ENCODE data around the gene ZFYVE9. TPM values are rescaled to one million over a fixed set of nuclear protein-coding genes. Genes with fewer than 3 reads are reported as not detected.

The ZFYVE9 gene
- total and polyA plus RNA-seq, 2 of the 13 experiments (the other 11 are each of a cell fraction or from before 2014, with no cell fraction given): 9.2 to 19.8 TPM

DNA sequence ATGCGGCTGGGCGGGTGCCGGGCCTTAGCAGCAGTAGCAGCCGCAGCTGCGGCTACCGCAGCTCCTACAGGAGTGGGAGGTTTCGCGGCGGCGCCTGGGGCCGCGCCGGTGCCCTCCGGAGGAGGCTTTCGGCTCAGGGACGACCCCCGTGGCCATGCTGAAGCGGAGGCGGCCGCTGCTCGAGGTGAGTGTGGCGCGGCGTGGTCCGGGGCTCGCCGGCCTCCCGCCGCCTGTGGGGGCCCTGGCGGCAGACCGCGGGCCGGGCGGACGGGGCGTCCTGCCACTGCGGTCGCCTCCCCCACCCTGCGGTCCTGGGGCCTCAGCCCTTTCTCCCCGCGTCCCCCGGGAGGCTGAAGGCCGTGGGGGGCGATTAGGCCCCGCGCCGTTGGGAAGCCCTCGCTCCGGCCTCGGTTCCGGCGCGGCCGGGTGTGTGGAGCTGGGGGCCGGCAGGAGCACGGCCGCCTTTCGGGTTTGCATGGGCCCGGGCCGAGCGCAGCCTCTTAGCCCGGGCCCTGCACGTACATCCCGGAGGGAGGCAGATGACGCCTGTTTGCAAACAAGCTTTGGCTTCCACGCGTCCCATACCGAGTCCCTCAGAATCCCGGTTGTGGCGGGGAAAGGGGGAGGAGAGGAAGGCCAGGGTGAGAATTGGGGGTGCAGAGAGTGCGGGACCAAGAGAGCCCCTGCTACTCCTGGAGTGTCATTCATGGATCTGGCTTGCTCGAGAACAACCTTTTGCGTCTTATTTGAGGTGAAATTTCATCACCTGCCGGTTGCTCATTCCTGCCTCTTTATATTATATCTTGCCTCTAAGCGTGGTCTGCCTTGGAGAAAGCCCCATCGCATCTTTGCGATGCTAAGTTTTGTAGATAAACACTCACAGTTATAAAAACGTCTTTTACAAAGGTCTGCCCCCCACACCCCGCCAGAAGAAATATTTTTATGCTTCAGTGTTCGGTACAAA, 613 bp downstream of the ZFYVE9 start (continued):
- TF ChIP-seq, protein P1, sequence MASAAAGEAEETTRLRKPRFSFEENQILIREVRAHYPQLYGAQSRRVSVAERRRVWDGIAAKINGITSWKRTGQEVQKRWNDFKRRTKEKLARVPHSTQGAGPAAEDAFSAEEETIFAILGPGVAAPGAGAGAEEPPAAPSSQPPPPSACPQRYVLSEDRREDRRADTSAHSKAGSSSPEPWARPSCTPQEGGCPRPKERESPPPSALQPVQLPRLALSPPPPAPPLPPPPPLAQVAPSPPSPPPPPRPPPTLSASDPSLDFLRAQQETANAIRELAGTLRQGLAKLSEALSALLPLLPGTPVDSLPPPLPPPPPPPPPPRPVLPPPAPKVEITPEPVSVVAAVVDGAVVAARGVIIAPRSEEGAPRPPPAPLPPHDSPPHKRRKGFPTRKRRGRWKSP (CRISPR knock-in tag; IDR thresholded peaks at IDR 0.05): no peak
- no peak for TF ChIP-seq SYNCRIP (IDR thresholded peaks at IDR 0.05; ENCODE audit: insufficient read depth, low read depth, low read length)
- no peak for TF ChIP-seq ZSCAN29 (CRISPR knock-in tag; conservative IDR thresholded peaks at IDR 0.05)
- TF ChIP-seq, protein P2, sequence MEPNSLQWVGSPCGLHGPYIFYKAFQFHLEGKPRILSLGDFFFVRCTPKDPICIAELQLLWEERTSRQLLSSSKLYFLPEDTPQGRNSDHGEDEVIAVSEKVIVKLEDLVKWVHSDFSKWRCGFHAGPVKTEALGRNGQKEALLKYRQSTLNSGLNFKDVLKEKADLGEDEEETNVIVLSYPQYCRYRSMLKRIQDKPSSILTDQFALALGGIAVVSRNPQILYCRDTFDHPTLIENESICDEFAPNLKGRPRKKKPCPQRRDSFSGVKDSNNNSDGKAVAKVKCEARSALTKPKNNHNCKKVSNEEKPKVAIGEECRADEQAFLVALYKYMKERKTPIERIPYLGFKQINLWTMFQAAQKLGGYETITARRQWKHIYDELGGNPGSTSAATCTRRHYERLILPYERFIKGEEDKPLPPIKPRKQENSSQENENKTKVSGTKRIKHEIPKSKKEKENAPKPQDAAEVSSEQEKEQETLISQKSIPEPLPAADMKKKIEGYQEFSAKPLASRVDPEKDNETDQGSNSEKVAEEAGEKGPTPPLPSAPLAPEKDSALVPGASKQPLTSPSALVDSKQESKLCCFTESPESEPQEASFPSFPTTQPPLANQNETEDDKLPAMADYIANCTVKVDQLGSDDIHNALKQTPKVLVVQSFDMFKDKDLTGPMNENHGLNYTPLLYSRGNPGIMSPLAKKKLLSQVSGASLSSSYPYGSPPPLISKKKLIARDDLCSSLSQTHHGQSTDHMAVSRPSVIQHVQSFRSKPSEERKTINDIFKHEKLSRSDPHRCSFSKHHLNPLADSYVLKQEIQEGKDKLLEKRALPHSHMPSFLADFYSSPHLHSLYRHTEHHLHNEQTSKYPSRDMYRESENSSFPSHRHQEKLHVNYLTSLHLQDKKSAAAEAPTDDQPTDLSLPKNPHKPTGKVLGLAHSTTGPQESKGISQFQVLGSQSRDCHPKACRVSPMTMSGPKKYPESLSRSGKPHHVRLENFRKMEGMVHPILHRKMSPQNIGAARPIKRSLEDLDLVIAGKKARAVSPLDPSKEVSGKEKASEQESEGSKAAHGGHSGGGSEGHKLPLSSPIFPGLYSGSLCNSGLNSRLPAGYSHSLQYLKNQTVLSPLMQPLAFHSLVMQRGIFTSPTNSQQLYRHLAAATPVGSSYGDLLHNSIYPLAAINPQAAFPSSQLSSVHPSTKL (CRISPR knock-in tag; IDR thresholded peaks at IDR 0.05): peak; percentile 5; the same call in 1 of the 2 replicates
- TF ChIP-seq ZNF644 (CRISPR knock-in tag; IDR thresholded peaks at IDR 0.05; ENCODE audit: low read depth): no peak
- TF ChIP-seq ZNF567 (CRISPR knock-in tag; IDR thresholded peaks at IDR 0.05; ENCODE audit: borderline replicate concordance): no peak
- TF ChIP-seq NFE2L1 (CRISPR knock-in tag; IDR thresholded peaks at IDR 0.05; ENCODE audit: borderline replicate concordance): no peak
- peak; percentile 80; the same call in 1 of the 2 replicates for TF ChIP-seq ZNF274 (CRISPR knock-in tag; IDR thresholded peaks at IDR 0.05)
- no peak for TF ChIP-seq ZNF253 (CRISPR knock-in tag; IDR thresholded peaks at IDR 0.05; ENCODE audit: borderline replicate concordance)
- TF ChIP-seq ZNF629 (CRISPR knock-in tag; conservative IDR thresholded peaks at IDR 0.05): no peak; the same call in 1 of the 2 replicates
- TF ChIP-seq, protein P3, sequence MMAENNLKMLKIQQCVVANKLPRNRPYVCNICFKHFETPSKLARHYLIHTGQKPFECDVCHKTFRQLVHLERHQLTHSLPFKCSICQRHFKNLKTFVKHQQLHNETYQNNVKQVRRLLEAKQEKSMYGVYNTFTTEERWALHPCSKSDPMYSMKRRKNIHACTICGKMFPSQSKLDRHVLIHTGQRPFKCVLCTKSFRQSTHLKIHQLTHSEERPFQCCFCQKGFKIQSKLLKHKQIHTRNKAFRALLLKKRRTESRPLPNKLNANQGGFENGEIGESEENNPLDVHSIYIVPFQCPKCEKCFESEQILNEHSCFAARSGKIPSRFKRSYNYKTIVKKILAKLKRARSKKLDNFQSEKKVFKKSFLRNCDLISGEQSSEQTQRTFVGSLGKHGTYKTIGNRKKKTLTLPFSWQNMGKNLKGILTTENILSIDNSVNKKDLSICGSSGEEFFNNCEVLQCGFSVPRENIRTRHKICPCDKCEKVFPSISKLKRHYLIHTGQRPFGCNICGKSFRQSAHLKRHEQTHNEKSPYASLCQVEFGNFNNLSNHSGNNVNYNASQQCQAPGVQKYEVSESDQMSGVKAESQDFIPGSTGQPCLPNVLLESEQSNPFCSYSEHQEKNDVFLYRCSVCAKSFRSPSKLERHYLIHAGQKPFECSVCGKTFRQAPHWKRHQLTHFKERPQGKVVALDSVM (CRISPR knock-in tag; IDR thresholded peaks at IDR 0.05): no peak
- TF ChIP-seq, protein P4, sequence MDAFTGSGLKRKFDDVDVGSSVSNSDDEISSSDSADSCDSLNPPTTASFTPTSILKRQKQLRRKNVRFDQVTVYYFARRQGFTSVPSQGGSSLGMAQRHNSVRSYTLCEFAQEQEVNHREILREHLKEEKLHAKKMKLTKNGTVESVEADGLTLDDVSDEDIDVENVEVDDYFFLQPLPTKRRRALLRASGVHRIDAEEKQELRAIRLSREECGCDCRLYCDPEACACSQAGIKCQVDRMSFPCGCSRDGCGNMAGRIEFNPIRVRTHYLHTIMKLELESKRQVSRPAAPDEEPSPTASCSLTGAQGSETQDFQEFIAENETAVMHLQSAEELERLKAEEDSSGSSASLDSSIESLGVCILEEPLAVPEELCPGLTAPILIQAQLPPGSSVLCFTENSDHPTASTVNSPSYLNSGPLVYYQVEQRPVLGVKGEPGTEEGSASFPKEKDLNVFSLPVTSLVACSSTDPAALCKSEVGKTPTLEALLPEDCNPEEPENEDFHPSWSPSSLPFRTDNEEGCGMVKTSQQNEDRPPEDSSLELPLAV (CRISPR knock-in tag; conservative IDR thresholded peaks at IDR 0.05; ENCODE audit: low read depth): no peak
- TF ChIP-seq, protein P5, sequence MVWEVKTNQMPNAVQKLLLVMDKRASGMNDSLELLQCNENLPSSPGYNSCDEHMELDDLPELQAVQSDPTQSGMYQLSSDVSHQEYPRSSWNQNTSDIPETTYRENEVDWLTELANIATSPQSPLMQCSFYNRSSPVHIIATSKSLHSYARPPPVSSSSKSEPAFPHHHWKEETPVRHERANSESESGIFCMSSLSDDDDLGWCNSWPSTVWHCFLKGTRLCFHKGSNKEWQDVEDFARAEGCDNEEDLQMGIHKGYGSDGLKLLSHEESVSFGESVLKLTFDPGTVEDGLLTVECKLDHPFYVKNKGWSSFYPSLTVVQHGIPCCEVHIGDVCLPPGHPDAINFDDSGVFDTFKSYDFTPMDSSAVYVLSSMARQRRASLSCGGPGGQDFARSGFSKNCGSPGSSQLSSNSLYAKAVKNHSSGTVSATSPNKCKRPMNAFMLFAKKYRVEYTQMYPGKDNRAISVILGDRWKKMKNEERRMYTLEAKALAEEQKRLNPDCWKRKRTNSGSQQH (CRISPR knock-in tag; IDR thresholded peaks at IDR 0.05; ENCODE audit: low read depth): no peak
- no peak for TF ChIP-seq ZKSCAN5 (CRISPR knock-in tag; IDR thresholded peaks at IDR 0.05)
- peak; percentile 69; the same call in 1 of the 2 replicates for TF ChIP-seq SAFB2 (CRISPR knock-in tag; IDR thresholded peaks at IDR 0.05; ENCODE audit: borderline replicate concordance, low read depth)

All from HepG2 (cell line).